NCI-H345 (cell line): ENCODE data around the gene CHSY3.

Source experiments
- DNase-seq: peaks from one replicate; lab custom pipeline; 2025; lab: John Stamatoyannopoulos, UW

Gene CHSY3

DNA sequence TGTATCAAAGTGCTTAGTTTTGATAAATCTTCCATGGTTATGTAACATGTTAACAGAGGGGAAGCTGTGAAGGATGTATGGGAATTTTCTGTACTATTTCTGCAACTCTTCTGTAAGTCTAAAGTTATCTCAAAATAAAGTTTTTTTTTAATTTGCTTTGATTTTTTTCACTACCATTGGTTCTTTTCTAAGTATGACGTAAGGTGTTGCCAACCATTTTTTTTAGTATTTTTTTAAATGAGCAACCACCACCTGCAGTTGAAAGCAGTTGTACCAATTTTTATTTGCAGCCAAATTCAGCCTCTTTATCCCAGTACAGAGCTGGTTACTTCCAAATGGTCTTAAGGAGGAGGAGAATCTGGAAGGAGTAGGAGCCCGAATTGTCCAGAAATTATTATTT is 192.2 kb downstream of the CHSY3 start:
- DNase-seq, result no peak

GRCh38 chr5:130099008-130099407 is 194.7 kb downstream of the CHSY3 start:
- DNase-seq, result no peak

DNA sequence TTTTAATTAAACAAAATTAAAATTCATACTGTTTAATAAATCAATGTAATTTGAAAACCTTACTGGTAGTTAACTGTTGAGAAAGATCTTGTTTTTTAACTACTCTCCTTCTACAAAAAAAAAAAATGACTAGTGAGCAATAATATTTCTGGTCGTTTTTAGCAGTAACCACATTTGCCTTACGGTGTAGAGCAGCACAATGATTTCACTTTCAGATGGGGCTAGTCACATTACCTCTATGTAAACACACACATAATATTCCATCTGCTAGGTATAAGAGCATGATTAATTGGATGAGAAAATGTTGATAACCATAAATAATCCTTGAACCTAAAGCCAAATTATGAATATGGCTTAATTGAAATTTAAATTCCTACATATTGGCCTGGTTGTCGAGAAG is 198.1 kb downstream of the CHSY3 start:
- DNase-seq, result no peak

- DNase-seq, result no peak
Observed at GRCh38 chr5:130102960-130103359, 198.7 kb downstream of the CHSY3 start.

DNA sequence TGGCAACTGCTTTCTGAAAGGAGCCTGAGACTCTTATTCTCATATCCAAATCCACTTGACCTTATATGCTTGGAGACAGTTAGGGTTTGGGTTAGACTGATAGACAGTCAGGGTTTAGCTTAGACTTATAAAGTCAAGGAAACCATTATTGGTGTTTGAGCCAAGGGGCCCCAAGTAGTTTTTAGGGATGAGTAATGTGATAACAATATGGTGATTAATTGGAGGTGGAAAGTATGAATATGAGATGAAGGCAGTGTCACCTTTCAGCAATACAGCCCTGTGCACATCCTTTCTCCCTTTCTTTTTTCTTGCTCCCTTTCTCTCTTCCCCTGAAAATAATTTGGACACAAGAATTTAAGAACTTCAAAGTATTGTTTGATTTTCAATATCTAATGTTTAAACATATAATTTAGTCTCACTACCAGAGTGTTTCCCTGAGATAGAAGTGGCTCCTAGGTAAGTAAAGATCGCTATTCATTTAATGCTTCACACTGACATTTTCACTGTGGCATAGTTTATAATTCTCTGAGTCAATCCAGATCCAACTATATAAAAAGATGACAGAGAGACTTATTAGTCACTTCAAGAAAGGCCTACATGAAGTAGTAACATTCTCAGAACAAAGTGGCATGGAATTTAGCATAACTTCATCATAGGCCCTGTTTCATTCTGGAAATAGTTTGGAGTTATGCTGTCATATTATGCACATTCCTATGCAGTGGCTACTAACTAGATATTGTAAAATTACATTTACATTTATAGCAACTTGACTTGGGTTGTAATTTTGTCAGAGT is 200.8 kb downstream of the CHSY3 start:
- DNase-seq, result no peak

- DNase-seq, result no peak
Observed at GRCh38 chr5:130106480-130106879, 202.2 kb downstream of the CHSY3 start.

- no peak for DNase-seq
Observed at GRCh38 chr5:130109152-130109551, 204.9 kb downstream of the CHSY3 start.

GRCh38 chr5:130110328-130110727 is 206.1 kb downstream of the CHSY3 start:
- no peak for DNase-seq

DNA sequence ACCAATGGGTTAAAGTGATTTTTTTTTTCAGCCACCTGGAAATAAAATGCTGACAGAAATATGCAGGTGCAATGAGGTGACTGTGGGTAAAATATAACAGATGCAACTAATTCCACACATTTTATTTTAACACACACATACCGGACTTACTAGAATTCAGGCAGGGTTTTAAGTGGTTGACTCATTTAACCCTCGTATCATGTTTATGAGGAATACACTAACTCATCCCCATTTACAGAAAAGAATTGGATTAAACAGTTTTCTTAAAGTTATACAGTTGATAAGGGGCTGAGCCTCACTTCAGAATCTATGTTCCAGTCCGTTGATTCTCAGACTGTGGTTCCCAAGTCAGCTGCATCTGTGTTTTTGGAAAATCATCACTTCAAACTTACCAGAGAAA is 207.5 kb downstream of the CHSY3 start:
- DNase-seq, result no peak

DNA sequence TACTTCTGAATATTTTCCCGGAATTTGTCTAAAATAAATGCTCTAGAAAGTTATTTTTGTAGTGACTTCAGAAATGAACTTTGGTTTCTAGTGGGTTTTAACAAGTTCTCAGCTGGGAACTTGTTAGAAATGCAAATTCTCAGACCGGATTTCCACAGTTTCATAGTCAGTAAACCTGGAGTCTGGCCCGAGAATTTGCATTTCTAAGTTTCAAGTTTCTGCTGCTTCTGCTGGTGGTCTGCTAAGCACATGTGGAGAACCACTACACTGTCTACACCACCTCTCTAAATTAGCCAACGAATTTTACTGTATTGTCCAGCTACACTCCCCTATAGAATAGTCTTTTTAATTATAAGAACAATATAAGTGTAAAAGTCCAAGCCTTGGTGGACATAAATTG is 208.0 kb downstream of the CHSY3 start:
- DNase-seq, result no peak

DNA sequence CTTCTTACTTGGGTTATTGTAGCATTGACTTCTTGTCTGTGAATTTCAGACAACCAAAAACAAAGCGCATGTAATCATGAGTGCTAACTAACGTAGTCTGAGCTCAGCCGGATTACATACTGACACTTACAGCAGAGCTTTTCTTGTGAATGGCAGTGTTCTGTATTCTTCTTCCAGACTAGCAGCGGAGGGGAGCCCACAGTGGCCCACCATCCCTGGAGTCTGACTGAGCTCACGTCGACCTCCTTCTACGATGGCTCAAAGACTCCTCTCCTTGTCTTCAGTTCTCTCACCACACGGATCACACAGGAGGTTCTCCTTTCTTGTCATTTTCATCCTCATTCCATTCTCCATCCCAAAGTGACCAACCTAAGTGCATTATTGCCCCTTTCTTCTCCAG is 211.4 kb downstream of the CHSY3 start:
- no peak for DNase-seq

- no peak for DNase-seq
Observed at GRCh38 chr5:130116462-130116861, 212.2 kb downstream of the CHSY3 start.

GRCh38 chr5:130116972-130117371 is 212.7 kb downstream of the CHSY3 start:
- no peak for DNase-seq

GRCh38 chr5:130126746-130127145 is 222.5 kb downstream of the CHSY3 start:
- no peak for DNase-seq

DNA sequence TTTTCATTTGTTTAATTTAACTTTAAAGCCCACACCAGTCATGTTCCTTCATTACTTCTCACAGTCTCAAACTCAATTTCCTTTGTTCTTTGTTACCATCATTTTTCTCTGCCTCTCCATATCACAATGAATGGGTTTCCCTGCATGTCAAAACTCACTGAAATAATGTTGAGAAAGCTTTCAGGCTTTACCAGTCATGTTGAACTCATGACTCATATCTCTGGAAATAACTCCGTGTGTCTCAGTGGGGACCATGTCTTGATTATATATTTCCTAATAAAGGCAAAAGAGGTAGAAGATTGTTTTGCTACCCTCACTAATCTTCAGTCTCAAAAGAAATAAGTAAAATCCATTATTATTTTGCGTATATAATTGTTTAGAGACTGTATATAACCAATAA is 231.2 kb downstream of the CHSY3 start:
- no peak for DNase-seq

GRCh38 chr5:130136300-130136699 is 232.0 kb downstream of the CHSY3 start:
- DNase-seq, result no peak

DNA sequence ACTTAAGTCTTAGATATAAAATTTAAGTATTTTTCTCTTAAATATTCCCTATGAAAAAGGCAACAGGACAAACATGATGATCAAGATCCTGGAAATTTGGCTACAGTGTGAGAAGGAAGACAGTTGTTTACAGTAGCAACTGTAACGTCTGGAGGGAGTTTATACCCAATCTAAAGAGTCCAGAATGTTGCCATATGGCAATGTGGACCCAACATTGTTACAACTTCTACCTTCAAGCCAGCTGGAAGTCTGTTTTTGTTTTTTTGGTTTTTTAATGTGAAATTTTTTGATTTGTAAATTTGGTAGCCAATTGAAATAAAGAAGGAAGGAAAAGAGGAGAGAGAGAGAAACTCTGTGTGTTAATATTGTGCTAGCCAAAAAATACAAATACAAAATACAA is 233.4 kb downstream of the CHSY3 start:
- DNase-seq, result no peak

GRCh38 chr5:130138406-130139045 is 234.3 kb downstream of the CHSY3 start:
- DNase-seq, result no peak

DNA sequence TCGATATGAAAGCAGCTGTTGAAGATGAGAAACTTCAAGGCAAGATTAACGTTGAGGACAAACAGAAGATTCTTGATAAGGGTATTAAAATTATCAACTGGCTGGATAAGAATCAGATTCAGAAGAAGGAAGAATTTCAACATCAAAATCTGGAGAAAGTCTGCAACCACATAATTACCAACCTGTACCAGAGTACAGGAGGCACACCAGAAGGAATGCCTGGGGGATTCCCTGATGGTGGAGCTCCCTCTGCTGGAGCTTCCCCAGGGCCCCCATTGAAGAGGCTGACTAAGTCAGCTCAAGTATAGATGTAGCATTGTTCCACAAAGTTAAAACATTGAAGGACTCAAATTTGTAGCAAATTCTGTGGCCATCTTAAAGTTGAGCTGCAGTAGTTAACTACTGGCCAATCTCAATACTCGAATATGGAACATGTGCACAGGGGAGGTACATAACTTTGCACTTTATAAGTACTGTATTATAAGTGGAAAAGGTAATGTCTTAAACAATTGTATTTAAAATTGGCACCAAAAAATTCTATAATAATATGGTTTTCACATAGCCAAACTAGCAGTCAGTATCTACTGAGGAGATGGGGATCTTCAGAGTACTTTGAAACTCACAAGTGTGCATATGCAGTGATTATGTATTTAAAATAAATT is 237.5 kb downstream of the CHSY3 start:
- no peak for DNase-seq

- DNase-seq, result no peak
Observed at GRCh38 chr5:130151239-130151638, 247.0 kb downstream of the CHSY3 start.

- no peak for DNase-seq
Observed at GRCh38 chr5:130155345-130156011, 251.2 kb downstream of the CHSY3 start.

DNA sequence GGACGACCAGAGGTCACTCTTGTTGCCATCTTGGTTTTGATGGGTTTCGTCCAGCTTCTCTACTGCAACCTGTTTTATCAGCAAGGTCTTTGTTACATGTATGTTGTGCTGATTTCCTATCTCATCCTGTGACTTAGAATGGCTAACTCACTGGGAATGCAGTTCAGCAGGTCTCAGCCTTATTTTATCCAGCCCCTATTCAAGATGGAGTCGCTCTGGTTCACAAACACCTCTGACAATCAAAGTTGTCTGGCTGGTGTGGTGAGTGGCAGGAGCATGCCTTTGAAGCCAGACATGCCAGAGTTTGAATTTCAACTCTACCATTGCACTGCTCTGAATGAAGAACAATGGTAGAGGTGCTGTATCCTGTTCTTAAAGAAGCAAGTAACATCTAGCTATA is 253.8 kb downstream of the CHSY3 start:
- no peak for DNase-seq

- no peak for DNase-seq
Observed at GRCh38 chr5:130159968-130160367, 255.7 kb downstream of the CHSY3 start.
